HG03095 (cell line): ENCODE data around the gene TRAPPC8.
A peak's percentile ranks its signal among the peaks of the same experiment; 100 is the strongest.
"Not testable (repeated sequence)": the region's sequence is repeated elsewhere in the genome, so short reads cannot be mapped to it uniquely, and the experiment has no call there.

ENCODE experiments used
- ATAC-seq: cut with Tn5 transposase; IDR thresholded peaks from one replicate; pipeline ENCODE4 v1.9.1; 2021; ENCODE audit warnings: moderate library complexity; ENCODE audit not compliant: unreplicated experiment

Gene TRAPPC8, protein sequence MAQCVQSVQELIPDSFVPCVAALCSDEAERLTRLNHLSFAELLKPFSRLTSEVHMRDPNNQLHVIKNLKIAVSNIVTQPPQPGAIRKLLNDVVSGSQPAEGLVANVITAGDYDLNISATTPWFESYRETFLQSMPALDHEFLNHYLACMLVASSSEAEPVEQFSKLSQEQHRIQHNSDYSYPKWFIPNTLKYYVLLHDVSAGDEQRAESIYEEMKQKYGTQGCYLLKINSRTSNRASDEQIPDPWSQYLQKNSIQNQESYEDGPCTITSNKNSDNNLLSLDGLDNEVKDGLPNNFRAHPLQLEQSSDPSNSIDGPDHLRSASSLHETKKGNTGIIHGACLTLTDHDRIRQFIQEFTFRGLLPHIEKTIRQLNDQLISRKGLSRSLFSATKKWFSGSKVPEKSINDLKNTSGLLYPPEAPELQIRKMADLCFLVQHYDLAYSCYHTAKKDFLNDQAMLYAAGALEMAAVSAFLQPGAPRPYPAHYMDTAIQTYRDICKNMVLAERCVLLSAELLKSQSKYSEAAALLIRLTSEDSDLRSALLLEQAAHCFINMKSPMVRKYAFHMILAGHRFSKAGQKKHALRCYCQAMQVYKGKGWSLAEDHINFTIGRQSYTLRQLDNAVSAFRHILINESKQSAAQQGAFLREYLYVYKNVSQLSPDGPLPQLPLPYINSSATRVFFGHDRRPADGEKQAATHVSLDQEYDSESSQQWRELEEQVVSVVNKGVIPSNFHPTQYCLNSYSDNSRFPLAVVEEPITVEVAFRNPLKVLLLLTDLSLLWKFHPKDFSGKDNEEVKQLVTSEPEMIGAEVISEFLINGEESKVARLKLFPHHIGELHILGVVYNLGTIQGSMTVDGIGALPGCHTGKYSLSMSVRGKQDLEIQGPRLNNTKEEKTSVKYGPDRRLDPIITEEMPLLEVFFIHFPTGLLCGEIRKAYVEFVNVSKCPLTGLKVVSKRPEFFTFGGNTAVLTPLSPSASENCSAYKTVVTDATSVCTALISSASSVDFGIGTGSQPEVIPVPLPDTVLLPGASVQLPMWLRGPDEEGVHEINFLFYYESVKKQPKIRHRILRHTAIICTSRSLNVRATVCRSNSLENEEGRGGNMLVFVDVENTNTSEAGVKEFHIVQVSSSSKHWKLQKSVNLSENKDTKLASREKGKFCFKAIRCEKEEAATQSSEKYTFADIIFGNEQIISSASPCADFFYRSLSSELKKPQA (N-terminal part only)

DNA sequence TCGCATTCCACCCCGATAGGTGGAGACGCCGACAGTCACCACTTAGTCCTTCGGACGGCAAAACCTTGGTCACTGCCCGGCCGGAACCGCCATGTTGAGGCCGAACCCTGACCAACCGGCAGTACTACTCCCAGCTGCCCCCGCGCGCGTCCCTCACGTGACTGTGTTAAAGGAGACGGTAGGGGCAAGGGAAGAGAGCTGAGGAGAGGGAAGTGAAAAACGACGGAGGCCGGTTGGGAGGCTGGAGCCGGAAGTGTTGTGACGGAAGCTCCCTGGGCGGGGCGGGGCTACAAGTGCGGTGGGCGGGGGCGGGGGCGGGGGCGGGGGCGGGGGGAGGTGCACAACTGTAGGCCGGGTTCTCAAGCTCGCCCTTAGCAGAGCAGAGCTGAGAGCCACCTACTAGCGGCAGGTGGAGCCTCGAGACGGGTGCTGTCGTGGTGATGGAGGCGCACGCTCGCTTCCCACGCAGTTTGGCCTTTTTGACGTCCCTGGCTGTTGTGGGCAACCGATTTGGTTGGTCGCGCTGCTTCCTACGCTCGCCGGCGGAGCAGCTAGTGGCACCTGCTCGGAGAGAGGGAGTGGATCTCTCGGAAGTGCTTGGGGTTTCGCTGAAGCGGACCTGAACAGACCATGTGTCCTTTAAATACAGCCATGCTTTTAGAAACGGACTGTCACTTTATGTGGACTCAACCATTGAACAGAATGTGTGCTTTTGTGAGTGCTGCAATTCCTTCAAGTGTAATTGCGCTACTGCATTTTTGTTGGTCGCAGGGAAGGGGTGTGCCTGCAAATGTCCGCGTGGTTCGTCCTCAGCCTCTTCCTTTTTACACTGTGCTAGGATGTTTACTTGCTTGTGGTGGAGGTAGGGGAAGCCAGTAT lies at the start of gene TRAPPC8:
Gene TRAPPC8, minus strand, starts transcription at position 130 of the 879 bp plus-strand sequence. CDS start 364 bp downstream, outside the sequence.
- ATAC-seq: peak; percentile 81

DNA sequence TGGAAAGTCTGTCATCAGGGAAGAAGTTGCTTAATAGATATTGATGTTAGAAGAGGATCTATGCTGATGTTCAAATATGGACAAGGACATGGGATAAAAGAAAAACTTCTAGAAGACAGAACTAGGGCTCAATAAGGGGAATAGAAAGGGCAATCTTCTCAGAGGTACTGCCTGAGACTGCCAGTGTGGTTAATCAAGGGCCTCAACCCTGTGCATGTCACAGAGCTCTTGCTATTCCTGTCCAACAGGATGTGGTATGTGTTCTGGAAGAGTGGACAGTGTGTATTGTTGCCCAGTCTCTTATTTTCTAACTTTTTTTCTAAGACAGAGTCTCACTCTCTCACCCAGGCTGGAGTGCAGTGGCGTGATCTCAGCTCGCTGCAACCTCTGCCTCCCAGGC lies 47.9 kb upstream of the TRAPPC8 start:
- peak; percentile 100 for ATAC-seq

DNA sequence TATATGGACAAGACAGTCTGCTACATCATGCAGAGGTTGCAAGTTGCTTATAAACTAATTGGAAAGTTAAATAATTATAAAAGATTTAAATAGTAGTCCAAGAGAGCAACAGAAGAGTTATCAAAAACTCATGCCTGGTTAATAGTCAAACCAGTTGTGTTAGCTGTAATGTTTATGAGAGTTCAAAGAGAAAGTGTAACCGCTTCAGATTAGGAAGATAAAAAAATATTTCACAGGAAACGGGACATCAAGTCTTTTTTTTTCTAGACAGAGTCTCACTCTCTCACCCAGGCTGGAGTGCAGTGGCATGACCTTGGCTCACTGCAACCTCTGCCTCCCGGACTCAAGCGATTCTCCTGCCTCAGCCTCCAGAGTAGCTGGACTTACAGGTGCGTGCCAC lies 41.0 kb upstream of the TRAPPC8 start:
- no peak for ATAC-seq

DNA sequence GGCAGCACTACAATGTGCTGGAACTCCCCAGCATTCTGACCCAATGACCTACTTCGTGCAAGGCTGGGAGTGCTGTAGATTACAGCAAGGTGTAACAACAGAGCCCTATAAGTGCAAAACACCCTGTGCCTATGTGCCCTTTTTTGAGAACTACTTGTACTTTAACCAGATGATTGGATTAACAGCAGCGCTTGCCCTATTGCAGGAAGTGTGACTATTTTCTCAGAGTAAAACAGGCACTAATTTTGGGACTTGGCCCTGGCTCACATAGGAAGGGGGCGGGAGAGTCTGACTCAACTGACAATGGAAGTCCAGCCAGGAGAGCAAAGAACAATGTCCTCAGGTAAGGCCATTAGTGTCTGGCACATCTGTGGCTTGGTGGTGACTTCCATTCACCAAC lies 40.1 kb upstream of the TRAPPC8 start:
- ATAC-seq: no peak

DNA sequence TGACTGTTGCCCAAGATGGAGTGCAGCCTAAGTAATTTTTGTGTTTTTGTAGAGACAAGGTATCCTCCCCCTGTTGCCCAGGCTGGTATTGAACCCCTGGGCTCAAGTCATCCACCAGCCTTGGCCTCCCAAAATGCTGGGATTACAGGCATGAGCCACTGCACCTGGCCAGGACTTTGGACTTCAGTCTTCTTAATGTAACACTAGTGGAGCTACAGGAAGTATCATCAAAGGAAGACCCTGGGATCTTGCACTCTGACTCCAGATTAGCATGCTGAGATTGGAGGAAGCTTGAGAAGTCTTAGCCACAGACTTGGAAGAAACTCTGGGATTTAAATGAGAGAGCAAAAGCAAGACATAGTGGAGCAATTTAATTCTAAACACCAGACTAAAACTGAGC lies 37.9 kb upstream of the TRAPPC8 start:
- ATAC-seq: no peak

DNA sequence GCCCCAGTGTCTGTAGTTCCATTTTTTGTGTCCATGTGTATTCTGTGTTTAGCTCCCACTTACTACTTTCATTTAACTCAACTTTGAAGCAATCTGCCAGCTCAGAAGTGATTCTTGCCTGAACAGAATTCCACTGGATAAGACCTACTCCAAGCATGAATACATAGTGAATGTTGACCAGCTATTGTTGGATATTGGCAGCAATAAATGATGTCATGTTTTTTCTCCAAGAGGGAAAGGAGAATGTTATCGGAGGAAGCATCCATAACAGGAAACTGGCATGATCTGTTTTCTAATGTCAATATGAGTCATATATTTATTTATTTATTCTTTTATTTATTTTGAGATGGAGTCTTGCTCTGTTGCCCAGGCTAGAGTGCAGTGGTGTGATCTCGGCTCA lies 36.8 kb upstream of the TRAPPC8 start:
- ATAC-seq: no peak

DNA sequence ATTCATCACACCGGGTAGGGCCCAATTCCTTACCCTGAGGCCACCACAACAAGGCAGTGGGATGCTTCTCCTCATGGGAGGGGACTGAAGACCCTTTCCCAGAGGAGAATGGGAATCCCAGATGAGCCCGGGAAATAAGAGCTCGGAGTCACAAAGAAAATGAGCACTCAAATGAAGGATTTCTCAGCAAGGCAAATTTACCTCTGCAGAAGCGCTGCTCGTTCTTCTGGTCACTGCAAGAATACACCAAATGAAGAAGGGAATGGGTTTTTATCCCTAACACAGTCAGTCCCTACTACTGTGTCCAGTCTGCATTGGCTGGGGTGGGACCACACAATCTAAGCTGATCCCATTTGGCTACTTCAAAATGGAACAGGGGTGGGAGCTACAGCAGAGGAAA lies 35.7 kb upstream of the TRAPPC8 start:
- no peak for ATAC-seq

DNA sequence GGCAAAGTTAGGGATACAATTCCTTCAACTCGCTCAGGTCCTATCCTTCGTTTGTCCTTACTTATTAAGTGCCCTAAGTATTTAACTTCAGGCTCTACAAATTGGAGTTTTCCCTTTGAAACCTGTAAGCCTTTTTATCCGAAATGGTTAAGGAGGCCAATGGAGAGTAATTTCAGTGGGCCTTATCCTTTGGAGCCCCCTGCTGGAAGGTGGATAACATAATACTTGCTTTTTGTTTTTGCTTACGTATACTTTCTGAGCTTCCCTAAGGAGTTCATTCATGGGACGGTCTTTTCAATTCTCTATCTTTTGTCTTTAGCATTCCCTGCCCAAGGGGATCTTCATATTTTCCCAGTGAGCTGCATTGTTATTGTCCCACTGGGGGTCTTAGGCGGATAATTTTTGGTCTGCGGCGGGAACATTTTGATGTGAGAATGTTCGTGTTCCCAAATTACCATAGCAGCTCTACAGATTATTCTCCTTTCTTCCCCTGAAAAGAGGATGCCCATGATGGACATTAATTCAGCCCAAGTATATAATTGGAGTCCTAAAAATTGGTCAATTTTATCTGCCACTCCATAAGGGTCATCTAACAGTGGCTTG lies 34.4 kb upstream of the TRAPPC8 start:
- ATAC-seq: no peak

DNA sequence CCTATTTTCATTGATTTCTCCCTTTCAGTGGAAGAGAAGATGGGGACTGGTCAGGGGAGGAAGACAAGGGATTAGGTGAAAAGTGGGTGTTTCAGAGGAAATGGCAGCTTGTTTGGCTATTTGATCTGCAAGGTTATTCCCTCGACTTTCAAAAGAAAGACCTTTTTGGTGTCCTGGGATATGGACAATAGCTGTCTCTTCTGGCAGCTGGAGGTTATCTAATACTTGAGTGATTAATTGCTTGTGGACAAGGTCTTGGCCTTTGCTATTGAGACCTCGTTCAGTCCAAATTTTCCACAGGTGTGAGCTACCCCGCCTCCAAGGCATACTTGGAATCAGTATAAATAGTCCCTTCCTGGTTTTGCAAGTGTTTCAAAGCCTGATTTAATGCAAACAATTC lies 33.3 kb upstream of the TRAPPC8 start:
- ATAC-seq: no peak

DNA sequence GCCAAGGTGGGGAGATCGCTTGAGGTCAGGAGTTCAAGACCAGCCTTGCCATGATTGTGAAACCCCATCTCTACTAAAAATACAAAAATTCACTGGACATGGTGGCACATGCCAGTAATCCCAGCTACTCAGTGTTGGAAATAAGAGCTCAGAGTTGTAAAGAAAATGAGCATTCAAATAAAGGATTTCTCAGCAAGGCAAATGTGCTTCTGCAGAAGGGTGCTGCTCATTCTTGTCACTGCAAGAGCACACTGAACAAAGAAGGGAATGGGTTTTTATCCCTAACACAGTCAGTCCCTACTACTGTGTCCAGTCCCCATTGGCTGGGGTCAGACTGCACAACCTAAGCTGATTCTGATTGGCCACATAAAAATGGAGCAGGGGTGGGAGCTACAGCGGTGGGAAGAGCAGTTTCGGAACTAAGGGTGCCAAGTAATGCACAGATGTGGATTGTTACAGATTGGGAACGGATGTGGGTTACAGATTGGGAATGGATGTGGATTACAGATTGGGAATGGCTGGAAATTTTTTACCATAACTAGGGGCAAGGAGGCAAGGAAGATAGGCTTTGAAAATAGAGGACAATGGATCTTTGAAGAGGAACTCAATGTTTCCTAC lies 31.1 kb upstream of the TRAPPC8 start:
- ATAC-seq: no peak

DNA sequence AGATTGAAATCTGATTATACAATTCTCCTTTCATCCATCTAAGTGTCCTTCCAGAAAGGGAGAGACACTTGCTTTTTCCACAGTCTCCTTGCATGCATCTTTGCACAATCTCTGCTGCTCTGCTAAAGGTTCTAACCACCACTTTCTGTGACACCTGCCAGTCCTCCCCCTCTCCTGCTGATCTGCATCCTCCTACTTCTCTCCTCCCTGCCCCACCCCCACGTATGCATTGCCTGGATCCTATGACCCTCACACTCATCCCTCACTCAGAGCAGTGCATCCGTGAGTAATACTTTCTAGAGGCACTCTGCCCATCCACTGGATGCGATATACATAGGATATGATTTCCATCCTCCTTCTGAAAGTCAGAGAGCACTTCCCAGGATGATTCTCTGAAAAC lies 27.7 kb upstream of the TRAPPC8 start:
- ATAC-seq: no peak

DNA sequence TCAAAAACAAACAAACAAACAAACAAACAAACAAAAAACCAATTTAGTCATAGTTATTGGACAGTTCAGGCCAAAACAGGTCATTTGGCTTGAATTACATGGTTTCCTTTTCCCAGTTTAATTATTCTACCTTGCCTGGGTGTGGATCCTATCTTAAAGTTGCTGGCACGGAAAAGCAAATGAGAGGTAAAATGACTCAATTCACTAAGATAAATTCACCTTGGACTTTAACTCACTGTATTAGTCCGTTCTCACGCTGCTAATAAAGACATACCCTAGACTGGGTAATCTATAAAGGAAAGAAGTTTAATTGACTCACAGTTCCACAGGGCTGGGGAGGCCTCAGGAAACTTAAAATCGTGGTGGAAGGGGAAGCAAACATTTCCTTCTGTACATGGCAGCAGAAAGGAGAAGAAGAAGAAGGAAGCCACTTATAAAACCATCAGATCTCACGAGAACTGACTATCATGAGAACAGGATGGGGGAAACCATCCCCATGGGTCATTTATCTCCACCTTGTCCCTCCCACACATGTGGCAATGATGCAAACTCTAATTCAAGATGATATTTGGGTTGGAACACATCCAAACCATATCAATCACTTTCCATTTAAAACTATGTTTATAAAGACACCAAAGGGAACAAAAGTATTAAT lies 22.5 kb upstream of the TRAPPC8 start:
- no peak for ATAC-seq

DNA sequence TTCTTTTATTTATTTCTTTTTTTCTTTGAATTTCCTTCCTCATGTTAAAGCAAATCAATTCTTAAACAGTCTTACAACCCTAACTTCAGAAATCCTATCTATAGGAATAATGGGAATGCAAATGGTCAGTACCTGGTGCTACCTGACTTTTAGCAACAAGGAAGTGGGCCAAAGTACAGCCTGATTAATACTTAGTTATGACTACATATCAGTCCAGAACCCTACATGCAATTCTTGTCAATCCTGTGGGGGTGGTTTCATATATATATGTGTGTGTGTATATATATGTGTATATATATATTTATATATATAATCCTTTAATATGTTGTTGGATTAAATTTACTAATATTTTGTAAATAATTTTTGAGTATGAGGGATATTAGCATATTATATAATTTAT lies 14.8 kb upstream of the TRAPPC8 start:
- ATAC-seq: no peak

DNA sequence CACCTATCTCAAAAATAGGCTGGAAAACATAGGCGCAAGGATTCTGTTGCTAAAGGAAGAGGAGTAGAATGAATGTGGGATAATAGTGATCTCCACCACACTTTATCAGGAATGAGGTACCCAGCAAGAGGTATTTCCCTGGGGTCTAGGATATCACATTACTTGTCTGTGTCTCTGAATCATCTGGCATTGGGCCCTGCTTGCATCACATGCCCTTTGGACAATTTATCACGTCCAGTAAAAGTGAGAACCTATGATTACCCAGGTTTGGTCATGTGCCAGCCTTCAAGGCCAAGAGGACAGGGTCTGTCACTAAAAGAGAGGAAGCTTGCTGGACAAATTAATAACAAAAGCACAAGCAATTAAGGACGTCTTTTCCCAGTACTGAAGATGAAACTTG lies 11.4 kb upstream of the TRAPPC8 start:
- ATAC-seq: no peak

DNA sequence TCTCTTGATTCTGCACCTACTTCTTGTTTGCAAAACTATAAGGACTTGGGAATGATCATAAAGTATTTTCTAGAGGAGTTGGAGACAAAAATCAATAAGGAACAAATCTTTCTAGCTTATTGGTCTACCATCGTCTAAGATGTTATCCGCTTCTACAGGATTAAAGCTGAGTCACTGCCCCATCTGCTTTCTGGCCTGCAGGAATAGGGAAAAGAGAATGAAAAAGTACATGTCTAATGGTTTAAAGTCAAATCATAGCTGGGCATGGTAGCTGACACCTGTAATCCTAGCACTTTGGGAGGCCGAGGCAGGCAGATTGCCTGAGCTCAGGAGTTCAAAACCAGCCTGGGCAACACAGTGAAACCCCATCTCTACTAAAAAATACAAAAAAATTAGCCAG lies 10.8 kb upstream of the TRAPPC8 start:
- ATAC-seq: not testable (repeated sequence)

DNA sequence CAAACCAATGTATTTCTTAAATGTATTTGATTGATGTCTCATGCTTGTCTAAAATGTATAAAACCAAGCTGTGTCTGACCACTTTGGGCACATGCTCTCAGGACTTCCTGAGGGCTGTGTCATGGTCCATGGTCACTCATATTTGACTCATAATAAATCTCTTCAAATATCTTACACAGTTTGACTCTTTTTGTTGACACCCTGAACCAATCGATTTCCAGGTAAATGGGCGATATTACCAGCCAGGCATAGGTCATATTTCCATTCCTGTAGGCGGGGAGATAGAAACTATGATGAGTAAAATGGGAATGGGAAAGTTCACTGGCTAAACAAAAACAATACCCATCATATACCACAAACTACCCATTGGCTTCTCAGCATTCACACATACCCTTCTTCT lies 9.3 kb upstream of the TRAPPC8 start:
- ATAC-seq: no peak

DNA sequence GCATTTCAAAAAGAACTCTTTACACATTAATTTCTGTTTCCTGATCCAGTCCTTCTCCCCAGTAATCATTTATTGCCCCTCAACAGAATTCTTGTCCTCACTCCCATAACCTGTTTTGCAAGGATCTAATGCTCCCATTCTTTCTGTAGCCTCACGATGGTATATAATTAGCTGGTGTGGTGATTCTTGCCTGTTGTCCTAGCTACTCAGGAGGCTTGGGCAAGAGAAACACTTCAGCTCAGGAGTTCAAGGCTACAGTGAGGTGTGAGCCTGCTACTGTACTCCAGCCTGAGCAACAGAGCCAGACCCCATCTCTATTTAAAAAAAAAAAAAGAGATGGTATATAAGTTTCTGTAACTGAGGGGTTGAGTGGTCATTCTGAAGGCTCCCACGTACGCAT lies 7.7 kb upstream of the TRAPPC8 start:
- ATAC-seq: no peak

DNA sequence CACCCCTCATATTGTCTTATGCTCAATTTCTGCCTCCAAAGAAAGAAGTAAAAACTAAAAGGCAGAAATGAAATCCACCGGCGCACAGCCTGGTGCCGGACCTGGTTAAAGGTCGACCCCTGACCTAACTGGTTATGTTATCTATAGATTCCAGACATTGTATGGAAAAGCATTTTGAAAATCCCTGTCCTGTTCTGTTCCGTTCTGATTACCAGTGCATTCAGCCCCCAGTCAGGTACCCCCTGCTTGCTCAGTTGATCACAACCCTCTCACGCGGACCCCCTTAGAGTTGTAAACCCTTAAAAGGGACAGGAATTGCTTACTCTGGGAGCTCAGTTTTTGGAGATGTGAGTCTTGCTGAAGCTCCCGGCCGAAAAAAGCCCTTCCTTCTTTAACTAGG lies 5.4 kb upstream of the TRAPPC8 start:
- ATAC-seq: not testable (repeated sequence)
